ENCODE data around the gene USP11.

DNA sequence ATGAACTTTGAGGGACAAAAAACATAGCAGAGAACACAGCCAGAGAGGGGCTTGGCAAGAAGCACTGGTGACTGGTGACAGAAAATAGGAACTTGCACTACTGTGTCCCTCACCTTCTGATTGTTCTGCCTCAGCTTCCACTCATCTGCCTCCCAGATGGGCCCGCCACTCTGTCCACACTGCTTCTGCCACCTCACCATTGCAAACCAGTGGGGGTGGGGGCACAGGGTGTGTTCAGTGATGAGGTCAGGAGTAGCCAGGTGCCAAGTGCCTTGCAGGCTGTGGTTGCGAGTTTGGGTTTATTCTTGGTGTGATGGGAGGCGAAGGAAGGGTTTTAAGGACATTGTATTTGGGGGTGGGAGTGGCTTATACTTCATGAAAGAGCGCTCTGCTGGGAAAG, 48.3 kb upstream of the USP11 start:
- TF ChIP-seq, protein P1, sequence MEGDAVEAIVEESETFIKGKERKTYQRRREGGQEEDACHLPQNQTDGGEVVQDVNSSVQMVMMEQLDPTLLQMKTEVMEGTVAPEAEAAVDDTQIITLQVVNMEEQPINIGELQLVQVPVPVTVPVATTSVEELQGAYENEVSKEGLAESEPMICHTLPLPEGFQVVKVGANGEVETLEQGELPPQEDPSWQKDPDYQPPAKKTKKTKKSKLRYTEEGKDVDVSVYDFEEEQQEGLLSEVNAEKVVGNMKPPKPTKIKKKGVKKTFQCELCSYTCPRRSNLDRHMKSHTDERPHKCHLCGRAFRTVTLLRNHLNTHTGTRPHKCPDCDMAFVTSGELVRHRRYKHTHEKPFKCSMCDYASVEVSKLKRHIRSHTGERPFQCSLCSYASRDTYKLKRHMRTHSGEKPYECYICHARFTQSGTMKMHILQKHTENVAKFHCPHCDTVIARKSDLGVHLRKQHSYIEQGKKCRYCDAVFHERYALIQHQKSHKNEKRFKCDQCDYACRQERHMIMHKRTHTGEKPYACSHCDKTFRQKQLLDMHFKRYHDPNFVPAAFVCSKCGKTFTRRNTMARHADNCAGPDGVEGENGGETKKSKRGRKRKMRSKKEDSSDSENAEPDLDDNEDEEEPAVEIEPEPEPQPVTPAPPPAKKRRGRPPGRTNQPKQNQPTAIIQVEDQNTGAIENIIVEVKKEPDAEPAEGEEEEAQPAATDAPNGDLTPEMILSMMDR (IDR thresholded peaks at IDR 0.05), result no peak
- TF ChIP-seq POLR2A (IDR thresholded peaks at IDR 0.05; ENCODE audit: low read depth) (no peak), EP300 (IDR thresholded peaks at IDR 0.05) (no peak), POLR2AphosphoS5 (IDR thresholded peaks at IDR 0.05) (no peak)
